Measurements from ENCODE around the gene IPCEF1. TPM values are rescaled to one million over a fixed set of nuclear protein-coding genes. Genes with fewer than 3 reads are reported as not detected.

IPCEF1 gene
- total RNA-seq, 1 experiment from 2014 or later, result 0.57 TPM

GRCh38 chr6:154252678-154253077 is 103.9 kb downstream of the IPCEF1 start:
- H3K36me3 ChIP-seq (ENCODE audit: low read depth), result no peaks in the 10 kb centered on the region
- H4K20me1 ChIP-seq (ENCODE audit: insufficient read depth), result no peaks in the 10 kb centered on the region
- no peak for TF ChIP-seq EZH2 (IDR thresholded peaks at IDR 0.05; ENCODE audit: low read depth)
- TF ChIP-seq, protein P1, sequence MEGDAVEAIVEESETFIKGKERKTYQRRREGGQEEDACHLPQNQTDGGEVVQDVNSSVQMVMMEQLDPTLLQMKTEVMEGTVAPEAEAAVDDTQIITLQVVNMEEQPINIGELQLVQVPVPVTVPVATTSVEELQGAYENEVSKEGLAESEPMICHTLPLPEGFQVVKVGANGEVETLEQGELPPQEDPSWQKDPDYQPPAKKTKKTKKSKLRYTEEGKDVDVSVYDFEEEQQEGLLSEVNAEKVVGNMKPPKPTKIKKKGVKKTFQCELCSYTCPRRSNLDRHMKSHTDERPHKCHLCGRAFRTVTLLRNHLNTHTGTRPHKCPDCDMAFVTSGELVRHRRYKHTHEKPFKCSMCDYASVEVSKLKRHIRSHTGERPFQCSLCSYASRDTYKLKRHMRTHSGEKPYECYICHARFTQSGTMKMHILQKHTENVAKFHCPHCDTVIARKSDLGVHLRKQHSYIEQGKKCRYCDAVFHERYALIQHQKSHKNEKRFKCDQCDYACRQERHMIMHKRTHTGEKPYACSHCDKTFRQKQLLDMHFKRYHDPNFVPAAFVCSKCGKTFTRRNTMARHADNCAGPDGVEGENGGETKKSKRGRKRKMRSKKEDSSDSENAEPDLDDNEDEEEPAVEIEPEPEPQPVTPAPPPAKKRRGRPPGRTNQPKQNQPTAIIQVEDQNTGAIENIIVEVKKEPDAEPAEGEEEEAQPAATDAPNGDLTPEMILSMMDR (conservative IDR thresholded peaks at IDR 0.05), result no peak
- DNase-seq, result no peak
- H3K9me2 ChIP-seq (ENCODE audit: insufficient read depth), result no peaks in the 10 kb centered on the region; the same call in 1 of the 2 replicates
- no peak overlapping the region for H2AFZ ChIP-seq
- intact Hi-C loops (cut with micrococcal nuclease; ENCODE audit: unreplicated experiment), result no loop called here
- H3K79me2 ChIP-seq (ENCODE audit: low read depth), result no peaks in the 10 kb centered on the region
- H3K4me3 ChIP-seq, result no peak overlapping the region
- H3K4me1 ChIP-seq (replicated peaks; ENCODE audit: insufficient read depth), result no peaks in the 10 kb centered on the region
- no TSS peak for BruUV-seq (replicated peaks)
- ChIA-PET POLR2A (ENCODE audit: unreplicated experiment) (no interaction called here), CTCF (no interaction called here)
- no peaks in the 10 kb centered on the region for H3K27me3 ChIP-seq (ENCODE audit: insufficient read depth, low read depth)
- no peaks in the 10 kb centered on the region for H3F3A ChIP-seq (ENCODE audit: insufficient read depth, low read depth)
- H3K9me3 ChIP-seq (ENCODE audit: insufficient read depth, low read depth), result no peaks in the 10 kb centered on the region
- no peak overlapping the region for H3K4me2 ChIP-seq
- H3K27ac ChIP-seq, result no peak overlapping the region

- POLR2A ChIA-PET (ENCODE audit: unreplicated experiment), result no interaction called here
- Histone ChIP-seq H3F3A (ENCODE audit: insufficient read depth, low read depth) (no peaks in the 10 kb centered on the region), H3K4me2 (no peak overlapping the region), H3K9me2 (ENCODE audit: insufficient read depth) (no peaks in the 10 kb centered on the region; the same call in 1 of the 2 replicates), H4K20me1 (ENCODE audit: insufficient read depth) (no peaks in the 10 kb centered on the region), H3K27ac (no peak overlapping the region), H3K36me3 (ENCODE audit: low read depth) (no peaks in the 10 kb centered on the region), H3K9me3 (ENCODE audit: insufficient read depth, low read depth) (no peaks in the 10 kb centered on the region), H3K4me3 (no peak overlapping the region), H3K79me2 (ENCODE audit: low read depth) (no peaks in the 10 kb centered on the region), H3K4me1 (replicated peaks; ENCODE audit: insufficient read depth) (no peaks in the 10 kb centered on the region), H3K27me3 (ENCODE audit: insufficient read depth, low read depth) (no peaks in the 10 kb centered on the region), H2AFZ (no peak overlapping the region)
- CTCF ChIA-PET, result no interaction called here
- TF ChIP-seq, protein P1 (conservative IDR thresholded peaks at IDR 0.05), result no peak
- no peak for TF ChIP-seq EZH2 (IDR thresholded peaks at IDR 0.05; ENCODE audit: low read depth)
- DNase-seq, result no peak
- no TSS peak for BruUV-seq (replicated peaks)
- intact Hi-C loops (cut with micrococcal nuclease; ENCODE audit: unreplicated experiment), result no loop called here
Observed at GRCh38 chr6:154251116-154251515, 105.5 kb downstream of the IPCEF1 start.

- Histone ChIP-seq H3K79me2 (ENCODE audit: low read depth) (no peaks in the 10 kb centered on the region), H3K4me1 (replicated peaks; ENCODE audit: insufficient read depth) (no peaks in the 10 kb centered on the region), H4K20me1 (ENCODE audit: insufficient read depth) (no peaks in the 10 kb centered on the region), H3K9me3 (ENCODE audit: insufficient read depth, low read depth) (no peaks in the 10 kb centered on the region), H3K27ac (no peak overlapping the region), H2AFZ (no peak overlapping the region), H3K27me3 (ENCODE audit: insufficient read depth, low read depth) (no peaks in the 10 kb centered on the region), H3K36me3 (ENCODE audit: low read depth) (no peaks in the 10 kb centered on the region), H3K4me3 (no peak overlapping the region), H3F3A (ENCODE audit: insufficient read depth, low read depth) (no peaks in the 10 kb centered on the region), H3K4me2 (no peak overlapping the region), H3K9me2 (ENCODE audit: insufficient read depth) (no peaks in the 10 kb centered on the region)
- ChIA-PET POLR2A (ENCODE audit: unreplicated experiment) (no interaction called here), CTCF (no interaction called here)
- no peak for TF ChIP-seq EZH2 (IDR thresholded peaks at IDR 0.05; ENCODE audit: low read depth)
- TF ChIP-seq, protein P1 (conservative IDR thresholded peaks at IDR 0.05), result no peak
- intact Hi-C loops (cut with micrococcal nuclease; ENCODE audit: unreplicated experiment), result no loop called here
- no TSS peak for BruUV-seq (replicated peaks)
- DNase-seq, result no peak
Observed at GRCh38 chr6:154249499-154250298, 106.9 kb downstream of the IPCEF1 start.
